H1 (cell line): ENCODE measurements around the gene EWSR1. TPM values are rescaled to one million over a fixed set of nuclear protein-coding genes. Genes with fewer than 3 reads are reported as not detected.

ENCODE experiments used
- GABPA ChIP-seq: IDR thresholded peaks from 2 replicates; pipeline ENCODE4 v1.6.1; 2011; ENCODE audit warnings: mild to moderate bottlenecking, low read length, moderate library complexity, borderline replicate concordance; ENCODE audit not compliant: insufficient read depth
- JUND ChIP-seq: IDR thresholded peaks from 2 replicates; pipeline ENCODE4 v1.6.1; 2011; ENCODE audit warnings: mild to moderate bottlenecking, improper control_type of control experiment, low read length
- PHF8 ChIP-seq: fragments of 200-600 bp; sonication (generic); conservative IDR thresholded peaks from 2 replicates; pipeline ENCODE4 v1.7.1; 2012; ENCODE audit warnings: low read depth, mild to moderate bottlenecking, inconsistent platforms, low read length, moderate library complexity
- polyA plus RNA-seq, 7 experiments: library from polyadenylated mRNA; depleted of rRNA in 3 of 7; stranded (reverse) in 5 of 7; unstranded in 2 of 7; fragments of >200 nt in 5 of 7; fragments of 200-250 nt in 2 of 7; gene quantifications; 1 replicate in 5 of 7; 2 replicates in 1 of 7; 4 replicates in 1 of 7; pipeline versions ENCODE4 v1.2.1 to v1.2.3, GENCODE V29; 2011 to 2013; ENCODE audit warnings: missing spikeins in 2 of 7, mixed read lengths in 2 of 7
- total RNA-seq: library from RNA; stranded (reverse); fragmentation: NEBNext Ultra II Directional; extraction: Animal tissue kit (Norgen Biotek cat#: 25700); gene quantifications from 2 replicates; pipeline ENCODE4 v1.2.1, GENCODE V29; 2021

Gene EWSR1
- total and polyA plus RNA-seq, 2 of the 8 experiments (the other 6 are each of a cell fraction or from before 2014, with no cell fraction given) = 387 to 930 TPM

GRCh38 chr22:29323641-29324040 lies 55.6 kb downstream of the EWSR1 start (continued):
- TF ChIP-seq JUND (no peak), GABPA (no peak), PHF8 (no peak)
